Right renal cortex interstitium (tissue), 3 donors: ENCODE data around the gene RCC1. TPM values are rescaled to one million over a fixed set of nuclear protein-coding genes. Genes with fewer than 3 reads are reported as not detected.
"Not testable (repeated sequence)": the region's sequence is repeated elsewhere in the genome, so short reads cannot be mapped to it uniquely, and the experiment has no call there.

ENCODE experiments used
- DNase-seq, 3 donors: peaks; one replicate each; pipeline ENCODE4 v3.0.0-alpha.2; 2013; ENCODE audit warnings: low read depth in 3 of 3, low spot score in 2 of 3
- polyA plus RNA-seq, 3 donors: library from polyadenylated mRNA; unstranded; fragments of 120-200 nt; gene quantifications; one replicate each; pipeline ENCODE4 v1.2.1, GENCODE V29; 2013; ENCODE audit not compliant: insufficient read length in 3 of 3

Gene RCC1
- polyA plus RNA-seq, 3 donors, result 31.7 to 35.8 (median 34.2) TPM

- DNase-seq, result no peak
Measured at GRCh38 chr1:28582248-28582615, 76.4 kb downstream of the RCC1 start.

GRCh38 chr1:28586585-28587391, 80.9 kb downstream of the RCC1 start:
- DNase-seq, result not testable (repeated sequence)

Other genes starting within 250 kb of the RCC1 start
- gene SESN2, start 246.5 kb upstream of the RCC1 start, polyA plus RNA-seq, result 10 to 100 TPM; 15.0 to 20.0 (median 18.5) TPM
- gene MED18, start 177.0 kb upstream of the RCC1 start, polyA plus RNA-seq, result 10 to 100 TPM; 19.5 to 23.5 (median 23.0) TPM
- 10 to 100 TPM; 81.3 to 95.9 (median 91.8) TPM for gene PHACTR4, start 136.3 kb upstream of the RCC1 start, polyA plus RNA-seq
- 10 to 100 TPM; 21.7 to 23.3 (median 22.8) TPM for gene TRNAU1AP, start 47.0 kb downstream of the RCC1 start, polyA plus RNA-seq
- 1 to 10 TPM; 2.3 to 2.6 (median 2.5) TPM for gene RAB42, start 86.2 kb downstream of the RCC1 start, polyA plus RNA-seq
- gene TAF12, start 137.0 kb downstream of the RCC1 start, polyA plus RNA-seq, result 10 to 100 TPM; 33.3 to 35.6 (median 33.4) TPM
- not detected for gene RNU11, start 142.6 kb downstream of the RCC1 start, polyA plus RNA-seq
- gene GMEB1, start 162.7 kb downstream of the RCC1 start, polyA plus RNA-seq, result 10 to 100 TPM; 17.1 to 19.1 (median 19.0) TPM
- 100 to 1,000 TPM in 2 of 3 donors, 10 to 100 TPM in 1; 99.4 to 104 (median 104) TPM for gene YTHDF2, start 230.9 kb downstream of the RCC1 start, polyA plus RNA-seq